Sigmoid colon (tissue), 7 donors: ENCODE results near the gene MOBP. TPM values are rescaled to one million over a fixed set of nuclear protein-coding genes. Genes with fewer than 3 reads are reported as not detected.

ENCODE experiments used
- DNase-seq: peaks from one replicate; pipeline ENCODE4 v3.0.0-alpha.2; 2019
- H3K27ac ChIP-seq, 4 donors: fragments of 200-600 bp; sonication (generic); one replicate each; pipeline ENCODE4 v1.5.1; 2016 to 2019; ENCODE audit warnings: mild to moderate bottlenecking in 1 of 4
- H3K27me3 ChIP-seq, 3 donors: fragments of 200-600 bp; sonication (generic); one replicate each; pipeline ENCODE4 v1.5.1; 2019; ENCODE audit warnings: mild to moderate bottlenecking in 1 of 3
- H3K36me3 ChIP-seq, 4 donors: fragments of 200-600 bp; sonication (generic); one replicate each; pipeline ENCODE4 v1.5.1; 2016 to 2019
- H3K4me1 ChIP-seq, 4 donors: fragments of 200-600 bp; sonication (generic); one replicate each; pipeline ENCODE4 v1.5.1; 2017 to 2019
- H3K4me3 ChIP-seq, 4 donors: fragments of 200-600 bp; sonication (generic); one replicate each; pipeline ENCODE4 v1.5.1; 2017 to 2019; ENCODE audit warnings: mild to moderate bottlenecking in 2 of 4, moderate library complexity in 1 of 4
- H3K9me3 ChIP-seq, 4 donors: fragments of 200-600 bp in 3 of 4; sonication (generic) in 3 of 4; one replicate each; pipeline versions ENCODE4 v1.5.1 to v1.6.1; 2013 to 2019
- CTCF ChIP-seq, 4 experiments: fragments of 450-650 bp in 3 of 4; fragments of 200-600 bp in 1 of 4; IDR thresholded peaks; one replicate each; pipeline ENCODE4 v1.5.1; 2016 to 2019; ENCODE audit warnings: antibody characterized with exemption in 4 of 4, mild to moderate bottlenecking in 3 of 4, moderate library complexity in 2 of 4
- EP300 ChIP-seq, 4 donors: sonication (generic); formaldehyde crosslinking; IDR thresholded peaks; one replicate each; pipeline ENCODE4 v1.6.1; 2017; ENCODE audit warnings: antibody characterized with exemption in 4 of 4
- POLR2A ChIP-seq, 2 donors: fragments of 450-650 bp; IDR thresholded peaks; one replicate each; pipeline ENCODE4 v1.6.1; 2016; ENCODE audit warnings: antibody characterized with exemption in 2 of 2, mild to moderate bottlenecking in 2 of 2, moderate library complexity in 2 of 2
- POLR2AphosphoS5 ChIP-seq, 4 donors: sonication (generic); formaldehyde crosslinking; IDR thresholded peaks; one replicate each; pipeline ENCODE4 v1.6.1; 2017; ENCODE audit warnings: antibody characterized with exemption in 4 of 4
- WGBS, 2 donors: extraction: QIAGEN DNeasy Blood & Tissue Kit; methylation state at CpG; one replicate each; pipeline ENCODE4 v1.1.7; 2013; 5-methylcytosine and 5-hydroxymethylcytosine counted together
- intact Hi-C: fragments of 100-400 bp; cut with DNase I; formaldehyde crosslinking; loops from one replicate; pipeline ENCODE4 v1.15.1; 2023
- polyA plus RNA-seq, 3 donors: library from polyadenylated mRNA; stranded (reverse); fragments of 200-250 nt; gene quantifications; one replicate each; pipeline ENCODE4 v1.2.3, GENCODE V29; 2013
- total RNA-seq, 4 donors: library from RNA; depleted of rRNA; stranded (reverse); fragments of >200 nt; gene quantifications; one replicate each; pipeline ENCODE4 v1.1.0, GENCODE V29; 2016
- donor health status: healthy with polysubstance abuse.
- donor health status: Bipolar disorder and iron deficiency.
- donor health status: healthy.

Gene MOBP
- total and polyA plus RNA-seq, 7 donors, result 0.60 TPM; not detected in 6

GRCh38 chr3:39433642-39434041 is 33.8 kb upstream of the MOBP start:
- no peak for TF ChIP-seq CTCF (IDR thresholded peaks at IDR 0.05)
- no peak for TF ChIP-seq POLR2AphosphoS5 (IDR thresholded peaks at IDR 0.05)
- no peak for TF ChIP-seq POLR2A (IDR thresholded peaks at IDR 0.05)
- no peak for TF ChIP-seq EP300 (IDR thresholded peaks at IDR 0.05)
- intact Hi-C loops, result no loop called here

GRCh38 chr3:39434574-39434973 is 32.9 kb upstream of the MOBP start:
- DNase-seq, result no peak
- WGBS, 2 donors, result 65 to 67% methylated on average over 5 of the region's 5 CpGs
- no peak overlapping the region for H3K27ac ChIP-seq

More at GRCh38 chr3:39433642-39434041, 33.8 kb upstream of the MOBP start:
- Histone ChIP-seq H3K36me3 (no peaks in the 10 kb centered on the region), H3K4me3 (no peak overlapping the region), H3K27me3 (no peaks in the 10 kb centered on the region), H3K27ac (peak overlapping the region in 1 of 4 donors; percentile 7), H3K9me3 (no peaks in the 10 kb centered on the region), H3K4me1 (peaks cover 0 to 9% (median 0%) of the 10 kb centered on the region in 4 donors)
- WGBS, 2 donors, result 59 to 69% methylated on average over 3 of the region's 3 CpGs
- DNase-seq, result no peak

GRCh38 chr3:39435006-39435748 is 32.3 kb upstream of the MOBP start:
- H3K27me3 ChIP-seq, result no peaks in the 10 kb centered on the region
- no peak overlapping the region for H3K27ac ChIP-seq
- WGBS, 2 donors, result 65 to 79% methylated on average over 1 of the region's 1 CpG
- TF ChIP-seq EP300 (IDR thresholded peaks at IDR 0.05), result no peak
- no peak for TF ChIP-seq POLR2A (IDR thresholded peaks at IDR 0.05)
- TF ChIP-seq POLR2AphosphoS5 (IDR thresholded peaks at IDR 0.05), result peak in 2 of 4 donors; percentile 14 to 18
- TF ChIP-seq CTCF (IDR thresholded peaks at IDR 0.05), result no peak
- H3K4me1 ChIP-seq, result peaks cover 0 to 9% (median 0%) of the 10 kb centered on the region in 4 donors
- DNase-seq, result no peak
- intact Hi-C loops, result no loop called here
- H3K36me3 ChIP-seq, result no peaks in the 10 kb centered on the region
- no peaks in the 10 kb centered on the region for H3K9me3 ChIP-seq
- no peak overlapping the region for H3K4me3 ChIP-seq

More at GRCh38 chr3:39434574-39434973, 32.9 kb upstream of the MOBP start:
- intact Hi-C loops, result no loop called here
- no peaks in the 10 kb centered on the region for H3K36me3 ChIP-seq
- H3K4me3 ChIP-seq, result no peak overlapping the region
- TF ChIP-seq EP300 (IDR thresholded peaks at IDR 0.05) (no peak), POLR2A (IDR thresholded peaks at IDR 0.05) (no peak), CTCF (IDR thresholded peaks at IDR 0.05) (no peak), POLR2AphosphoS5 (IDR thresholded peaks at IDR 0.05) (no peak)
- no peaks in the 10 kb centered on the region for H3K9me3 ChIP-seq
- peaks cover 0 to 9% (median 0%) of the 10 kb centered on the region in 4 donors for H3K4me1 ChIP-seq
- no peaks in the 10 kb centered on the region for H3K27me3 ChIP-seq

GRCh38 chr3:39438880-39439279 is 28.6 kb upstream of the MOBP start:
- H3K27ac ChIP-seq, result no peak overlapping the region
- H3K27me3 ChIP-seq, result no peaks in the 10 kb centered on the region
- no peaks in the 10 kb centered on the region for H3K36me3 ChIP-seq
- no peak overlapping the region for H3K4me3 ChIP-seq
- intact Hi-C loops, result no loop called here
- H3K9me3 ChIP-seq, result no peaks in the 10 kb centered on the region
- peaks cover 0 to 9% (median 0%) of the 10 kb centered on the region in 4 donors for H3K4me1 ChIP-seq
- no peak for DNase-seq
- TF ChIP-seq CTCF (IDR thresholded peaks at IDR 0.05), result no peak
- TF ChIP-seq POLR2A (IDR thresholded peaks at IDR 0.05), result no peak
- no peak for TF ChIP-seq EP300 (IDR thresholded peaks at IDR 0.05)
- no peak for TF ChIP-seq POLR2AphosphoS5 (IDR thresholded peaks at IDR 0.05)
- WGBS, 2 donors, result 39 to 54% methylated on average over 4 of the region's 4 CpGs
